GM23338 (cell line): ENCODE measurements around the gene ZNF148. TPM values are rescaled to one million over a fixed set of nuclear protein-coding genes. Genes with fewer than 3 reads are reported as not detected.

Source experiments
- ETS1 ChIP-seq: IDR thresholded peaks from 2 replicates; pipeline ENCODE4 v1.6.1; 2016; ENCODE audit warnings: antibody characterized with exemption
- EZH2 ChIP-seq: fragments of 200-600 bp; sonication (generic); IDR thresholded peaks from one replicate; pipeline ENCODE4 v1.8.0; 2017; ENCODE audit warnings: antibody characterized with exemption, mild to moderate bottlenecking, low read depth; ENCODE audit not compliant: unreplicated experiment
- EZH2phosphoT487 ChIP-seq: fragments of 200-600 bp; sonication (generic); IDR thresholded peaks from one replicate; pipeline ENCODE4 v1.8.1; 2018; ENCODE audit warnings: antibody characterized with exemption; ENCODE audit not compliant: unreplicated experiment
- JUNB ChIP-seq: IDR thresholded peaks from one replicate; pipeline ENCODE4 v1.6.1; 2016; ENCODE audit warnings: antibody characterized with exemption; ENCODE audit not compliant: unreplicated experiment
- POLR2AphosphoS5 ChIP-seq: IDR thresholded peaks from 2 replicates; pipeline ENCODE4 v1.6.1; 2016; ENCODE audit warnings: antibody characterized with exemption, low read depth
- polyA plus RNA-seq: library from polyadenylated mRNA; unstranded; fragments of >200 nt; fragmentation: Nextera tagmentation; extraction: Ambion mirVana; gene quantifications from 2 replicates; pipeline ENCODE4 v1.2.1, GENCODE V29; 2016
- total RNA-seq: library from RNA; depleted of rRNA; stranded (reverse); fragments of >200 nt; shearing (Covaris generic); gene quantifications from 2 replicates; pipeline ENCODE4 v1.2.3, GENCODE V29; 2014
- TF ChIP-seq, protein P1 (sequence below): fragments of 250-450 bp; sonication (Bioruptor Pico); IDR thresholded peaks from 2 replicates; pipeline ENCODE4 v1.5.0; 2020; ENCODE audit warnings: mild to moderate bottlenecking, moderate library complexity
- TF ChIP-seq, protein P2 (sequence below), 2 experiments: fragments of 200-600 bp in 1 of 2; sonication (generic) in 1 of 2; conservative IDR thresholded peaks; 2 replicates each; pipeline versions ENCODE4 v1.5.1 to v1.6.1; 2016 to 2017; ENCODE audit warnings: antibody characterized with exemption in 2 of 2, low read depth in 2 of 2, mild to moderate bottlenecking in 2 of 2, moderate library complexity in 1 of 2

Gene ZNF148
- total and polyA plus RNA-seq, 2 experiments from 2014 or later: 13.9 to 16.9 TPM

GRCh38 chr3:125340121-125340520 lies 35.0 kb downstream of the ZNF148 start (continued):
- TF ChIP-seq, protein P1, sequence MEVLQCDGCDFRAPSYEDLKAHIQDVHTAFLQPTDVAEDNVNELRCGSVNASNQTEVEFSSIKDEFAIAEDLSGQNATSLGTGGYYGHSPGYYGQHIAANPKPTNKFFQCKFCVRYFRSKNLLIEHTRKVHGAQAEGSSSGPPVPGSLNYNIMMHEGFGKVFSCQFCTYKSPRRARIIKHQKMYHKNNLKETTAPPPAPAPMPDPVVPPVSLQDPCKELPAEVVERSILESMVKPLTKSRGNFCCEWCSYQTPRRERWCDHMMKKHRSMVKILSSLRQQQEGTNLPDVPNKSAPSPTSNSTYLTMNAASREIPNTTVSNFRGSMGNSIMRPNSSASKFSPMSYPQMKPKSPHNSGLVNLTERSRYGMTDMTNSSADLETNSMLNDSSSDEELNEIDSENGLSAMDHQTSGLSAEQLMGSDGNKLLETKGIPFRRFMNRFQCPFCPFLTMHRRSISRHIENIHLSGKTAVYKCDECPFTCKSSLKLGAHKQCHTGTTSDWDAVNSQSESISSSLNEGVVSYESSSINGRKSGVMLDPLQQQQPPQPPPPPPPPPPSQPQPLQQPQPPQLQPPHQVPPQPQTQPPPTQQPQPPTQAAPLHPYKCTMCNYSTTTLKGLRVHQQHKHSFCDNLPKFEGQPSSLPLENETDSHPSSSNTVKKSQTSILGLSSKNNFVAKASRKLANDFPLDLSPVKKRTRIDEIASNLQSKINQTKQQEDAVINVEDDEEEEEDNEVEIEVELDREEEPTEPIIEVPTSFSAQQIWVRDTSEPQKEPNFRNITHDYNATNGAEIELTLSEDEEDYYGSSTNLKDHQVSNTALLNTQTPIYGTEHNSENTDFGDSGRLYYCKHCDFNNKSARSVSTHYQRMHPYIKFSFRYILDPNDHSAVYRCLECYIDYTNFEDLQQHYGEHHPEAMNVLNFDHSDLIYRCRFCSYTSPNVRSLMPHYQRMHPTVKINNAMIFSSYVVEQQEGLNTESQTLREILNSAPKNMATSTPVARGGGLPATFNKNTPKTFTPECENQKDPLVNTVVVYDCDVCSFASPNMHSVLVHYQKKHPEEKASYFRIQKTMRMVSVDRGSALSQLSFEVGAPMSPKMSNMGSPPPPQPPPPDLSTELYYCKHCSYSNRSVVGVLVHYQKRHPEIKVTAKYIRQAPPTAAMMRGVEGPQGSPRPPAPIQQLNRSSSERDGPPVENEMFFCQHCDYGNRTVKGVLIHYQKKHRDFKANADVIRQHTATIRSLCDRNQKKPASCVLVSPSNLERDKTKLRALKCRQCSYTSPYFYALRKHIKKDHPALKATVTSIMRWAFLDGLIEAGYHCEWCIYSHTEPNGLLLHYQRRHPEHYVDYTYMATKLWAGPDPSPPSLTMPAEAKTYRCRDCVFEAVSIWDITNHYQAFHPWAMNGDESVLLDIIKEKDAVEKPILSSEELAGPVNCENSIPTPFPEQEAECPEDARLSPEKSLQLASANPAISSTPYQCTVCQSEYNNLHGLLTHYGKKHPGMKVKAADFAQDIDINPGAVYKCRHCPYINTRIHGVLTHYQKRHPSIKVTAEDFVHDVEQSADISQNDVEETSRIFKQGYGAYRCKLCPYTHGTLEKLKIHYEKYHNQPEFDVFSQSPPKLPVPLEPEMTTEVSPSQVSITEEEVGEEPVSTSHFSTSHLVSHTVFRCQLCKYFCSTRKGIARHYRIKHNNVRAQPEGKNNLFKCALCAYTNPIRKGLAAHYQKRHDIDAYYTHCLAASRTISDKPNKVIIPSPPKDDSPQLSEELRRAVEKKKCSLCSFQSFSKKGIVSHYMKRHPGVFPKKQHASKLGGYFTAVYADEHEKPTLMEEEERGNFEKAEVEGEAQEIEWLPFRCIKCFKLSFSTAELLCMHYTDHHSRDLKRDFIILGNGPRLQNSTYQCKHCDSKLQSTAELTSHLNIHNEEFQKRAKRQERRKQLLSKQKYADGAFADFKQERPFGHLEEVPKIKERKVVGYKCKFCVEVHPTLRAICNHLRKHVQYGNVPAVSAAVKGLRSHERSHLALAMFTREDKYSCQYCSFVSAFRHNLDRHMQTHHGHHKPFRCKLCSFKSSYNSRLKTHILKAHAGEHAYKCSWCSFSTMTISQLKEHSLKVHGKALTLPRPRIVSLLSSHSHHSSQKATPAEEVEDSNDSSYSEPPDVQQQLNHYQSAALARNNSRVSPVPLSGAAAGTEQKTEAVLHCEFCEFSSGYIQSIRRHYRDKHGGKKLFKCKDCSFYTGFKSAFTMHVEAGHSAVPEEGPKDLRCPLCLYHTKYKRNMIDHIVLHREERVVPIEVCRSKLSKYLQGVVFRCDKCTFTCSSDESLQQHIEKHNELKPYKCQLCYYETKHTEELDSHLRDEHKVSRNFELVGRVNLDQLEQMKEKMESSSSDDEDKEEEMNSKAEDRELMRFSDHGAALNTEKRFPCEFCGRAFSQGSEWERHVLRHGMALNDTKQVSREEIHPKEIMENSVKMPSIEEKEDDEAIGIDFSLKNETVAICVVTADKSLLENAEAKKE (CRISPR knock-in tag): no peak
- no peak for TF ChIP-seq EZH2phosphoT487
- TF ChIP-seq, protein P2, sequence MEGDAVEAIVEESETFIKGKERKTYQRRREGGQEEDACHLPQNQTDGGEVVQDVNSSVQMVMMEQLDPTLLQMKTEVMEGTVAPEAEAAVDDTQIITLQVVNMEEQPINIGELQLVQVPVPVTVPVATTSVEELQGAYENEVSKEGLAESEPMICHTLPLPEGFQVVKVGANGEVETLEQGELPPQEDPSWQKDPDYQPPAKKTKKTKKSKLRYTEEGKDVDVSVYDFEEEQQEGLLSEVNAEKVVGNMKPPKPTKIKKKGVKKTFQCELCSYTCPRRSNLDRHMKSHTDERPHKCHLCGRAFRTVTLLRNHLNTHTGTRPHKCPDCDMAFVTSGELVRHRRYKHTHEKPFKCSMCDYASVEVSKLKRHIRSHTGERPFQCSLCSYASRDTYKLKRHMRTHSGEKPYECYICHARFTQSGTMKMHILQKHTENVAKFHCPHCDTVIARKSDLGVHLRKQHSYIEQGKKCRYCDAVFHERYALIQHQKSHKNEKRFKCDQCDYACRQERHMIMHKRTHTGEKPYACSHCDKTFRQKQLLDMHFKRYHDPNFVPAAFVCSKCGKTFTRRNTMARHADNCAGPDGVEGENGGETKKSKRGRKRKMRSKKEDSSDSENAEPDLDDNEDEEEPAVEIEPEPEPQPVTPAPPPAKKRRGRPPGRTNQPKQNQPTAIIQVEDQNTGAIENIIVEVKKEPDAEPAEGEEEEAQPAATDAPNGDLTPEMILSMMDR (conservative IDR thresholded peaks at IDR 0.05; ENCODE audit: low read depth in 2 of 2): no peak
- no peak for TF ChIP-seq POLR2AphosphoS5
- TF ChIP-seq EZH2: no peak
- TF ChIP-seq ETS1: no peak
- TF ChIP-seq JUNB: no peak
